HepG2 (cell line): ENCODE measurements around the gene ATM. TPM values are rescaled to one million over a fixed set of nuclear protein-coding genes. Genes with fewer than 3 reads are reported as not detected.

Experiments
- ATAC-seq: fragments of 200-7000 bp; cut with Tn5 transposase; 3 replicates; pipeline ENCODE4 v1.9.1; 2020; ENCODE audit warnings: mild to moderate bottlenecking, moderate library complexity
- BruUV-seq: library from RNA; stranded (reverse); fragments of 400-500 nt; replicated peaks from 2 replicates; lab custom pipeline; 2021; lab: Mats Ljungman, UMichigan
- CTCF ChIA-PET: fragments of 300-600 bp; formaldehyde crosslinking; extraction: SDS; loops from one replicate; lab custom pipeline; 2021; ENCODE audit warnings: low total read pairs, inconsistent platforms, low intra/inter-chr PET ratio; lab: Yijun Ruan, JAX
- POLR2A ChIA-PET: fragments of 350-600 bp; sonication (Branson Sonifier 250); formaldehyde crosslinking; loops from one replicate; lab custom pipeline; 2020; ENCODE audit warnings: antibody characterized with exemption, inconsistent platforms; lab: Yijun Ruan, JAX
- DNase-seq: peaks from one replicate; pipeline ENCODE4 v3.0.0-alpha.2; 2015; ENCODE audit warnings: low spot score
- FAIRE-seq: peaks from 3 replicates; lab custom pipeline; 2011; peaks lifted over from hg19 to GRCh38; lab: Jason Lieb, UNC
- H2AFZ ChIP-seq: one replicate; pipeline ENCODE4 v1.6.1; 2011; ENCODE audit warnings: low read length, inconsistent platforms
- H3K27ac ChIP-seq: fragments of 300-600 bp; 3 replicates; pipeline ENCODE4 v1.8.0; 2011; ENCODE audit warnings: mixed run types, mild to moderate bottlenecking, mixed read lengths, low read length, inconsistent platforms; ENCODE audit not compliant: insufficient read depth; ENCODE audit errors: extremely low read length
- H3K27me3 ChIP-seq, 2 experiments: fragments of 200-600 bp in 1 of 2; 2 replicates in 1 of 2; 3 replicates in 1 of 2; pipeline versions ENCODE4 v1.6.0 to v1.8.0; 2011; ENCODE audit warnings: low read length in 2 of 2, mild to moderate bottlenecking in 2 of 2, moderate library complexity in 2 of 2, inconsistent platforms in 1 of 2; ENCODE audit not compliant: insufficient read depth in 2 of 2, control insufficient read depth in 1 of 2
- H3K36me3 ChIP-seq, 2 experiments: fragments of 200-600 bp in 1 of 2; replicated peaks in 1 of 2; 2 replicates in 1 of 2; 3 replicates in 1 of 2; pipeline versions ENCODE4 v1.5.1 to v1.8.0; 2011; ENCODE audit warnings: low read length in 2 of 2, inconsistent platforms in 1 of 2; ENCODE audit not compliant: insufficient read depth in 2 of 2, control insufficient read depth in 1 of 2
- H3K4me1 ChIP-seq: 2 replicates; pipeline ENCODE4 v1.5.1; 2012; ENCODE audit warnings: low read length, inconsistent platforms; ENCODE audit not compliant: insufficient read depth
- H3K4me2 ChIP-seq: 2 replicates; pipeline ENCODE4 v1.6.0; 2011; ENCODE audit warnings: low read depth, low read length, inconsistent platforms
- H3K4me3 ChIP-seq, 3 experiments: fragments of 200-600 bp in 1 of 3; sonication (generic), shearing (Covaris generic) in 1 of 3; replicated peaks in 1 of 3; 2 replicates each; pipeline ENCODE4 v1.5.1; 2011 to 2016; ENCODE audit warnings: low read length in 3 of 3, inconsistent platforms in 2 of 3, low read depth in 2 of 3, mild to moderate bottlenecking in 2 of 3, control low read depth in 1 of 3, mixed read lengths in 1 of 3; ENCODE audit not compliant: insufficient read depth in 1 of 3
- H3K79me2 ChIP-seq: one replicate; pipeline ENCODE4 v1.6.1; 2011; ENCODE audit warnings: low read length, inconsistent platforms; ENCODE audit not compliant: insufficient read depth
- H3K9ac ChIP-seq: 2 replicates; pipeline ENCODE4 v1.6.0; 2011; ENCODE audit warnings: mild to moderate bottlenecking, low read depth, low read length, inconsistent platforms; ENCODE audit not compliant: insufficient read depth
- H3K9me3 ChIP-seq: 2 replicates; pipeline ENCODE4 v1.5.1; 2012; ENCODE audit warnings: mild to moderate bottlenecking, low read length
- H4K20me1 ChIP-seq: 2 replicates; pipeline ENCODE4 v1.6.0; 2011; ENCODE audit warnings: inconsistent platforms, mild to moderate bottlenecking, low read length, moderate library complexity; ENCODE audit not compliant: insufficient read depth
- DR1 ChIP-seq: sonication (generic); formaldehyde crosslinking; IDR thresholded peaks from 2 replicates; pipeline ENCODE4 v1.8.0; 2021; ENCODE audit warnings: mild to moderate bottlenecking, missing genetic modification reagents, inconsistent platforms
- E2F2 ChIP-seq: sonication (generic); formaldehyde crosslinking; IDR thresholded peaks from 2 replicates; pipeline ENCODE4 v1.4.0; 2020; ENCODE audit warnings: missing genetic modification reagents, borderline replicate concordance
- GATAD1 ChIP-seq: IDR thresholded peaks from 2 replicates; pipeline ENCODE4 v1.6.1; 2016; ENCODE audit warnings: missing genetic modification reagents, missing compliant biosample characterization
- GPN1 ChIP-seq: sonication (generic); formaldehyde crosslinking; IDR thresholded peaks from 2 replicates; pipeline ENCODE4 v1.5.1; 2020; ENCODE audit warnings: missing genetic modification reagents, borderline replicate concordance
- GZF1 ChIP-seq: sonication (generic); formaldehyde crosslinking; IDR thresholded peaks from 2 replicates; pipeline ENCODE4 v1.5.1; 2020; ENCODE audit warnings: mild to moderate bottlenecking, missing genetic modification reagents
- ISL2 ChIP-seq: sonication (generic); formaldehyde crosslinking; IDR thresholded peaks from 2 replicates; pipeline ENCODE4 v1.5.0; 2020; ENCODE audit warnings: missing genetic modification reagents
- LRRFIP1 ChIP-seq: sonication (generic); formaldehyde crosslinking; conservative IDR thresholded peaks from 2 replicates; pipeline ENCODE4 v1.4.0; 2020; ENCODE audit warnings: missing genetic modification reagents
- SUZ12 ChIP-seq: fragments of 150-350 bp; IDR thresholded peaks from 2 replicates; pipeline ENCODE4 v1.6.1; 2014; ENCODE audit warnings: low read depth, low read length
- ZFP36L2 ChIP-seq: sonication (generic); formaldehyde crosslinking; IDR thresholded peaks from 2 replicates; pipeline ENCODE4 v1.4.0; 2020; ENCODE audit warnings: missing genetic modification reagents
- ZNF281 ChIP-seq: sonication (generic); formaldehyde crosslinking; IDR thresholded peaks from 2 replicates; pipeline ENCODE4 v1.4.0; 2020; ENCODE audit warnings: missing genetic modification reagents, borderline replicate concordance
- ZNF343 ChIP-seq: sonication (generic); formaldehyde crosslinking; IDR thresholded peaks from 2 replicates; pipeline ENCODE4 v1.4.0; 2020; ENCODE audit warnings: mild to moderate bottlenecking, missing genetic modification reagents
- ZNF383 ChIP-seq: sonication (generic); formaldehyde crosslinking; IDR thresholded peaks from 2 replicates; pipeline ENCODE4 v1.4.0; 2020; ENCODE audit warnings: missing genetic modification reagents, mild to moderate bottlenecking, borderline replicate concordance
- ZNF83 ChIP-seq: sonication (generic); formaldehyde crosslinking; IDR thresholded peaks from 2 replicates; pipeline ENCODE4 v1.4.0; 2020; ENCODE audit warnings: missing genetic modification reagents, mild to moderate bottlenecking, borderline replicate concordance
- in situ Hi-C: cut with HindIII; loops from 2 replicates; pipeline ENCODE4 v1.10.0; 2017; ENCODE audit warnings: low pct_unique_long_range_greater_than_20kb; ENCODE audit not compliant: extremely low pct_ligation_motif_present
- intact Hi-C: fragments of 100-400 bp; cut with micrococcal nuclease; formaldehyde crosslinking; loops from one replicate; pipeline ENCODE4 v1.10.0; 2022; ENCODE audit not compliant: unreplicated experiment
- polyA plus RNA-seq, 8 experiments: library from polyadenylated mRNA; depleted of rRNA in 3 of 8; stranded (reverse) in 7 of 8; unstranded in 1 of 8; fragments of >200 nt; fragmentation: Illumina TruSeq in 4 of 8; extraction: Trizol in 4 of 8; gene quantifications; 2 replicates each; pipeline versions ENCODE4 v1.2.1 to v1.2.3, GENCODE V29; 2011 to 2016; ENCODE audit warnings: low read depth in 4 of 8, missing spikeins in 1 of 8, mixed read lengths in 1 of 8; ENCODE audit not compliant: insufficient read depth in 1 of 8
- total RNA-seq, 5 experiments: library from RNA; depleted of rRNA; stranded (reverse); fragments of >200 nt; fragmentation: Illumina TruSeq; extraction: Trizol; gene quantifications; 2 replicates each; pipeline ENCODE4 v1.2.3, GENCODE V29; 2016; ENCODE audit warnings: low read depth in 1 of 5

The ATM gene
- total and polyA plus RNA-seq, 2 of the 13 experiments (the other 11 are each of a cell fraction or from before 2014, with no cell fraction given), result 40.0 to 71.6 TPM

GRCh38 chr11:108405706-108406105 is 182.8 kb downstream of the ATM start (continued):
- TF ChIP-seq LRRFIP1 (CRISPR knock-in tag) (no peak), GPN1 (CRISPR knock-in tag) (no peak), ISL2 (CRISPR knock-in tag) (no peak)

- H3K9ac ChIP-seq, result no peak overlapping the region
- intact Hi-C loops (no loop called here), in situ Hi-C loops (loop anchor here (5.0 kb wide), 1 partner anchor 232 kb away; no protein-coding TSS in a partner anchor)
- no TSS peak for BruUV-seq
- H3K27me3 ChIP-seq, result no peaks in the 10 kb centered on the region
- H3K36me3 ChIP-seq, result no peaks in the 10 kb centered on the region
- H3K9me3 ChIP-seq, result peaks cover 12% of the 10 kb centered on the region
- TF ChIP-seq ZNF383 (CRISPR knock-in tag) (no peak), GATAD1 (CRISPR knock-in tag) (no peak), ZFP36L2 (no peak), SUZ12 (no peak), ZNF281 (CRISPR knock-in tag) (no peak), ZNF83 (CRISPR knock-in tag) (no peak), GZF1 (CRISPR knock-in tag) (no peak), E2F2 (CRISPR knock-in tag) (no peak), ZNF343 (CRISPR knock-in tag) (no peak), DR1 (CRISPR knock-in tag) (no peak)
- H3K79me2 ChIP-seq, result no peaks in the 10 kb centered on the region
- no peak overlapping the region for H3K4me3 ChIP-seq
- ATAC-seq, result no peak
- DNase-seq, result no peak
- H2AFZ ChIP-seq, result no peak overlapping the region
- no peak overlapping the region for H3K4me2 ChIP-seq
- no peaks in the 10 kb centered on the region for H4K20me1 ChIP-seq
- no peaks in the 10 kb centered on the region for H3K4me1 ChIP-seq
- ChIA-PET CTCF (no interaction called here), POLR2A (no interaction called here)
- no peak for FAIRE-seq
- H3K27ac ChIP-seq, result no peak overlapping the region
Measured at GRCh38 chr11:108414958-108415357, 192.1 kb downstream of the ATM start.
